HG03558 (cell line): ENCODE measurements around the gene TAS1R1.

Source experiments
- ATAC-seq: cut with Tn5 transposase; IDR thresholded peaks from one replicate; pipeline ENCODE4 v1.9.1; 2021; ENCODE audit warnings: moderate number of reproducible peaks; ENCODE audit not compliant: unreplicated experiment; ENCODE audit errors: extremely low read depth

TAS1R1 gene

GRCh38 chr1:6554907-6555778 is at the start of gene TAS1R1:
TAS1R1 (plus strand) TSS chr1:6555307; CDS start chr1:6555374, 67 bp downstream.
- no peak for ATAC-seq

- ATAC-seq = no peak
Measured at GRCh38 chr1:6505367-6506209, 49.5 kb upstream of the TAS1R1 start.

- no peak for ATAC-seq
Measured at GRCh38 chr1:6506210-6507036, 48.7 kb upstream of the TAS1R1 start.

GRCh38 chr1:6507037-6507428 is 48.1 kb upstream of the TAS1R1 start:
- ATAC-seq = no peak

GRCh38 chr1:6507461-6507911 is 47.6 kb upstream of the TAS1R1 start:
- ATAC-seq = no peak

- no peak for ATAC-seq
Measured at GRCh38 chr1:6508154-6508815, 46.8 kb upstream of the TAS1R1 start.

GRCh38 chr1:6508816-6509189 is 46.3 kb upstream of the TAS1R1 start:
- no peak for ATAC-seq

- no peak for ATAC-seq
Measured at GRCh38 chr1:6509220-6509918, 45.7 kb upstream of the TAS1R1 start.

- no peak for ATAC-seq
Measured at GRCh38 chr1:6509919-6510291, 45.2 kb upstream of the TAS1R1 start.

GRCh38 chr1:6510493-6510892 is 44.6 kb upstream of the TAS1R1 start:
- no peak for ATAC-seq

GRCh38 chr1:6511056-6511455 is 44.1 kb upstream of the TAS1R1 start:
- ATAC-seq = no peak

GRCh38 chr1:6511561-6512244 is 43.4 kb upstream of the TAS1R1 start:
- ATAC-seq = no peak

GRCh38 chr1:6512245-6512907 is 42.7 kb upstream of the TAS1R1 start:
- no peak for ATAC-seq

- ATAC-seq = no peak
Measured at GRCh38 chr1:6512908-6513280, 42.2 kb upstream of the TAS1R1 start.

GRCh38 chr1:6513320-6513801 is 41.7 kb upstream of the TAS1R1 start:
- ATAC-seq = no peak

GRCh38 chr1:6515771-6516170 is 39.3 kb upstream of the TAS1R1 start:
- no peak for ATAC-seq

GRCh38 chr1:6517435-6517851 is 37.7 kb upstream of the TAS1R1 start:
- no peak for ATAC-seq

- ATAC-seq = no peak
Measured at GRCh38 chr1:6519491-6519934, 35.6 kb upstream of the TAS1R1 start.
